CD4-positive, alpha-beta T cell treated with Interferon gamma for 1 hour (primary cell): ENCODE measurements around the gene DNAH9.

ENCODE experiments used
- DNase-seq: peaks from one replicate; pipeline ENCODE4 v3.0.0-alpha.2; 2020

Gene DNAH9

DNA sequence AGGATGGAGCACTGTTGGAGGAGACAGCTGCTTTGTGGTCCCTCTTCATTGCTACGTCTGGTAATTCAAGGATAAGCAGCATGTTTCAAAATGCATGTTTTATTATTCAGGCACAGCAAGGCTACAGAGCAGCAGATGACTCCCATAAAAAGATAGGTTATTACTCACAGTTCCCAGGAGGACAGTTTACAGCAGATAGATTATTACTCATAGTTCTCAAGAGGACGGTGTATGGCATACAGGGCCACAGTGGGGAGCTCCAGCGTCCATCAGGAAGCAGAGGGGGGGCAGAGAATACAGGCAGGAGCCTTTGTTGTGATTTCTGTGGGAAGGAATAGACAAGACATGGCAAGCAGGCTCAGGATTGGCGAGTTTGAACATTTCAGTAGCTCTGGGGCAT lies 72.9 kb downstream of the DNAH9 start:
- DNase-seq = no peak

- DNase-seq = no peak
Measured at GRCh38 chr17:11682646-11683045, 84.4 kb downstream of the DNAH9 start.

- no peak for DNase-seq
Measured at GRCh38 chr17:11690681-11691080, 92.4 kb downstream of the DNAH9 start.

GRCh38 chr17:11692688-11693087 lies 94.4 kb downstream of the DNAH9 start:
- no peak for DNase-seq

- DNase-seq = no peak
Measured at GRCh38 chr17:11693284-11693683, 95.0 kb downstream of the DNAH9 start.

DNA sequence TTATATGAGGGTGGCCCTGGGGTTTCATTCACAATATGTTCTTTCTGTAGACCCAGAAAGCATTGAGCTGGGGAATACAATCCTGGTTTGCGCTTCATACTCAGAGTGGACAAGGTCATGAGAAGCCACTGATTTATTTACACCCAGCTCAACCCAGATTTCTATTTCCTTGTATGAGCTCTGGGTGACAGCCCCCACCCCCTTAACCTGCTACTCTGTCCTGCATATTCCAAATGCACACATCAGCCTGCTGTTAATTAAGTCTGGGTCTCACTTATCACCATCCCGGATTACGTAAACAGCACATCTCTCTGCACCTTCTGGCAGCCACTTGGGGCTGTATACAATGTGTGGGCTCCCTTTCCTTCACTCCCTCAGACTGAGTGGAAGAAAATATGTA lies 102.4 kb downstream of the DNAH9 start:
- no peak for DNase-seq

DNA sequence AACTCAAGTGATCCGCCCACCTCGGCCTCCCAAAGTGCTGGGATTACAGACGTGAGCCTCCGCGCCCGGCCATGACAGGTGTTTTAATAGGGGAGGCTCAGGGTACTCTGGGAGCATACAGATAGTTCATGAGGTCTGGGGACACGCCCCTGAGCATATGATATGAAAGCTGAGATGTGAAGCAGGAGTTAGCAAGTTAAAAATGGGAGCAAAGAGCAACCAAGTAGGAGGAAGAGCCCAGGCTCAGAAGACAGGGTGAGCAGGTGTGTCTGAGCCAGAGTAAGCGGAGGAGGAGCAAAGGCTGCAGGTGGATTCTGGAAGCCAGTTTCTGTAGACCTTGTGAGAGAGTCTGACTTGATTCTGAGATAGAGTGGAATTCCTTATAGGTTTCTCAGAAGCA lies 103.6 kb downstream of the DNAH9 start:
- DNase-seq = no peak

GRCh38 chr17:11704041-11704440 lies 105.8 kb downstream of the DNAH9 start:
- DNase-seq = no peak

DNA sequence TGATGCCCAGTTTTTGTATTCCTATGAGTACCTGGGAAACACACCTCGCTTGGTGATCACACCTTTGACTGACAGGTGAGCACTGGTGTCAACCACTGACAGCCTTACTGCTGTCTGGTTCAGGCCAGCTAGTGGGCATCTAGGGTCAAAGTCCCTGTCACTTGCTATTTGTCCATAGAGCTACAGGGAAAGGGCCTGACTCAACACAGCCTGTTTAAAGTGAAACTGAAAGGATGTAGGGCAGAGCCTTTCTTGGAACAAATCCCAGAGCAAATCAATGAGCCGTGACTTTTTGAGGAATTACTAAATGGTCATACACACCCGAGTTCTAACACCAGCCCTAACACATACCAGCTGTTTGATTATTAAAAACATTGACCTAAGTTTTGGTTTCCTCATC lies 106.8 kb downstream of the DNAH9 start:
- DNase-seq = no peak

- no peak for DNase-seq
Measured at GRCh38 chr17:11707586-11707985, 109.3 kb downstream of the DNAH9 start.

DNA sequence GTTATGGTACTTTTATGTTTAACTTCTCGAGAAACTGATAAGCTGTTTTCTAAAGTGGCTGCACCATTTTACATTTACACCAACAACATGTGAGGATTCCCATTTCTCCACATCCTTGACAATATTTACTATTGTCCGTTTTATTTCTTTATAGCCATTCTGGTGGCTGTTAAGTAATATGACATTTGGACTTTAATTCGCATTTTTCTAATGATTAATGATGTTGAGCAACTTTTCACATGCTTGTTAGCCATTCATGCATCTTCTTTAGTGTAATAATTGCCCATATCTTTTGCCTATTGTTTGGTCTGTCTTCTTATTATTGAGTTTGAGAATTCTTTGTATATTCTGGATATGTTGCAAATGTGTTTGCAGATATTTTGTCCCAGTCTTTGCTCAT lies 114.2 kb downstream of the DNAH9 start:
- no peak for DNase-seq

- DNase-seq = no peak
Measured at GRCh38 chr17:11719203-11719602, 120.9 kb downstream of the DNAH9 start.

GRCh38 chr17:11719856-11720255 lies 121.6 kb downstream of the DNAH9 start:
- no peak for DNase-seq

GRCh38 chr17:11720816-11721215 lies 122.5 kb downstream of the DNAH9 start:
- no peak for DNase-seq

DNA sequence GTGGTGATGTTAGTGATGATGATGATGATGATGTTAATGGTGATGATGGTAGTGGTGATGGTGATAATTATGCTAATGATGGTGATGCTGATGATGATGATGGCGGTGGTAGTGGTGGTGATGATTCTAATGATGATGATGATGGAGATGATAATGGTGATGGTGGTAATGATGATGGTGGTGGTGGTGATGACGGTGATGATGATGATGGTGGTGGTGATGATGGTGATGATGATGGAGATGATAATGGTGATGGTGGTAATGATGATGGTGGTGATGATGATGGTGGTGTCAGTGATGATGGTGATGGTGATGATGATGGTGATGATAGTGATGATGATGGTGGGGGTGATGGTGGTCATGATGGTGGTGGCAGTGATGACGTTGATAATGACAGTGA lies 132.5 kb downstream of the DNAH9 start:
- no peak for DNase-seq

GRCh38 chr17:11736613-11737312 lies 138.5 kb downstream of the DNAH9 start:
- DNase-seq = no peak

- no peak for DNase-seq
Measured at GRCh38 chr17:11737313-11737679, 139.0 kb downstream of the DNAH9 start.

GRCh38 chr17:11738151-11738550 lies 139.9 kb downstream of the DNAH9 start:
- DNase-seq = no peak

- no peak for DNase-seq
Measured at GRCh38 chr17:11739351-11739750, 141.1 kb downstream of the DNAH9 start.

DNA sequence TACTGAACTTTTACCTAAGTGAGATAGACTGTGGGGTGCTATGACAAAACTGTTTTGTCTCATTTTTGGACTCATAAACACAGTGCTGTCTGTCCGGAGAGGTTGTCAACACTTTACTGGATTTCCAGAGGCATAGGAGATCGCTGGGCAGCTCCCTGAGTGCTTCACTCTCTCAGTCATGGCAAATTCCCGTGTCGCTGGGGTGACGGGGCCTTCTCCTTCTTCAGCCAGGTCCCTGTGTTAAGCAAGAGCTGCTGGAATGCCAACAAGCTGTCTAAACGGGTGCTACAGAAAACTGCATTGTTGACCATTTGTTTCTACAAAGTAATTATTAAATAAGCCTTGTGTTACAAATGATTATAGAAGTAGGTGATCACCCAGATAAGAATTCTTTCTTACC lies 141.6 kb downstream of the DNAH9 start:
- DNase-seq = no peak

DNA sequence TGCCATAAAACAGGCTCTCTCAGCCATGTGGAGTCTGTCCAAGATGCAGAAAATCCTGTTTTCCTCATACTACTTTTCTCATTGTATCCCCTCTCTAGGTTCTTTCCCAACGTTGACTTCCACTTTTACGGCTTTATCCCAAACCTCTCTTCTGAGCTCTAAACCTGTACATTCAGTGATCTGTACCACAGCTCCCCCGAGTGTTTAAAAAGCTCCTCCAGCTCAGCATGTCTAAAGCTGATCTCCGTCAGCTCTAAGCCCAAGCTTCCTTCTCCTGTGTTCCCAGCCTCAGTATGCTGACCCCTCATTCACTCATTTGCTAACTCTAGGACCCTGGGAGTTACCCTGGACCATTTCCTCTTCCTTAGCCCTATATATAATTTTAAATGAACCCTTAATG lies 144.6 kb downstream of the DNAH9 start:
- DNase-seq = no peak

DNA sequence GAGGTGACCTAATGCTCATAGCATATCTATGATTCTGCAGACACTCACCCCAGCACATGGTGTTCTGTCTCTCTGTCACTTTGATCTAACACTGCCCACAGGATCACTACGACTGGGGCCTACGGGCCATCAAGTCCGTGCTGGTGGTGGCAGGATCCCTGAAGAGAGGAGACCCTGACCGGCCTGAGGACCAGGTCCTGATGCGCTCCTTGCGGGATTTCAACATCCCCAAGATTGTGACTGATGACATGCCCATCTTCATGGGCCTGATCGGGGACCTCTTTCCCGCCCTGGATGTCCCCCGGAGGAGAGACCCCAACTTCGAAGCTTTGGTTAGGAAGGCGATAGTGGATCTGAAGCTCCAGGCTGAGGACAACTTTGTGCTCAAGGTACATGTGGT lies 146.4 kb downstream of the DNAH9 start:
- no peak for DNase-seq

DNA sequence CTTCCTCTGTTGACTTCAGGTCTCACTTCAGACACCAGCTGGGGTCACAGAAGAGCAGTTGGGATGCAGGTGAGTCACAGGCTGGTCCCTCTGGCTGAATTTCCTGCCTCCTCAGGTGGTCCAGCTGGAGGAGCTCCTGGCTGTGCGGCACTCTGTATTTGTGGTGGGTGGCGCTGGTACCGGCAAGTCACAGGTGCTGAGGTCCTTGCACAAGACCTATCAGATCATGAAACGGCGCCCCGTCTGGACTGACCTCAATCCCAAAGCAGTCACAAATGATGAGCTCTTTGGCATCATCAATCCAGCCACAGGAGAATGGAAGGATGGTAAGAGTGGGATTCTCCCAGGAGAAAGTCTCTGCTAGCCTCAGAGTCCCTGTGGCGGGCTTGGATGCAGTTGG lies 149.2 kb downstream of the DNAH9 start:
- no peak for DNase-seq

DNA sequence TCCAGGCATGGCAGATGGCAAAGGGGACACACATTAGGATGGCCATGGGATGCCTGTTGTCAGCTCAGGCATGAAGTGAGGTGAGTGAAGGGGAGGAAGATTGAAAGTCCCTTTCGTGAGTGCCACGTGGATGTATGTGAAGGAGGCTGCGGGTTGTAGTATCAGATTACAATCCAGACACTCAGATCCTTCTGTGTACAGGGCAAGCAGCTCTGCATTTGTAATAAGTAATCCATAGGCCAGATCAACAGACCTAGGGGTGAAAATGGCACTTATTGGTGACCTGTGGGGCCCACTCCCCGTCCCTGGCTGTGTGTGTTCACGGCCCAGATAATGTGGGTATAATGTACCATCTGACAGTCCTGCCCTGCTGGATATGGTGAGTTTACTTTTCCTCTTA lies 159.5 kb downstream of the DNAH9 start:
- DNase-seq = no peak

- no peak for DNase-seq
Measured at GRCh38 chr17:11768106-11768505, 169.8 kb downstream of the DNAH9 start.

DNA sequence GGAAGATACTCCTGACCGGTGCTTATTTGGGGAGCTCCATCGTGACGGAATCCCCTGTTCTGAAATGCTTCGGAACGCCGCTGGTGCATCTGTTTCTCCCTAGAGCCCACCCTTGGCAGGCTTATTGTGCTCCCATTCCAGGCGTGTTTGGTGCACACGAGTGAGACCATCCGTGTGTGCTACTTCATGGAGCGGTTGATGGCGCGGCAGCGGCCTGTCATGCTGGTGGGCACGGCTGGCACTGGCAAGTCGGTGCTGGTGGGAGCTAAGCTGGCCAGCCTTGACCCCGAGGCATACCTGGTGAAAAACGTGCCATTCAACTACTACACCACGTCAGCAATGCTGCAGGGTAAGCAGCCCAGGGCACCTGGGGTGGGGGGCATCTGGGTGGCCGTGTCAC lies 170.7 kb downstream of the DNAH9 start:
- no peak for DNase-seq
